ENCODE results near the gene SPATA13. TPM values are rescaled to one million over a fixed set of nuclear protein-coding genes. Genes with fewer than 3 reads are reported as not detected.

The SPATA13 gene
- 6.9 to 8.8 TPM (median 7.5 TPM) in 5 replicates for total RNA-seq (2022; extraction: Qiagen RNA extraction)

DNA sequence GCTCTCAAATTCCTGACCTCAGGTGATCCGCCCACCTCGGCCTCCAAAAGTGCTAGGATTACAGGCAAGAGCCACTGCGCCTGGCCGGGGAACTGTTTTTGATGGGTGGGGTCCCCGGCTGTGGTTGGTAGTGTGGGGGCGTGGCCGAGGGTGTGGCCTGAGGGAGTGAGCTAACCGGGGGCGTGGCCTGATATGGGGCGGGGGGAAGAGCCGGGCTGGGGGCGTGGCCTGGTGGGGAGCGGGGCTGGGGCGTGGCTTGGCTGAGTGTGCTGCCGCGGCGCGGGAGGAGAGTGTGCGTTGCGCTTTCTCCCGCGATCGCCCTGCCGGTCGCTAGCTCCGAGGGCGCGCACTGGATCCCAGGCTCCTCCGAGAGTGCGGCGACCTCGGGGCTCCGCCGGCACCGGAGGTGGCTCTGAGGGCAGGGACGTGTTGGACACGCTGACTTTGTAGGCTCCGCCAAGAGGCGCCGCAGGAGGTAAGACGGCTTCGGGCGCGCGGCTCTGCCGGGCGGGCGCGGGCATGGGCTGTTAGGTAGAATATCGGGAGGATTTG is at the start of gene SPATA13:
Gene SPATA13 (plus strand): TSS at position 263 of the 552 bp plus-strand sequence. CDS start 62,210 bp downstream, outside the sequence.

DNA sequence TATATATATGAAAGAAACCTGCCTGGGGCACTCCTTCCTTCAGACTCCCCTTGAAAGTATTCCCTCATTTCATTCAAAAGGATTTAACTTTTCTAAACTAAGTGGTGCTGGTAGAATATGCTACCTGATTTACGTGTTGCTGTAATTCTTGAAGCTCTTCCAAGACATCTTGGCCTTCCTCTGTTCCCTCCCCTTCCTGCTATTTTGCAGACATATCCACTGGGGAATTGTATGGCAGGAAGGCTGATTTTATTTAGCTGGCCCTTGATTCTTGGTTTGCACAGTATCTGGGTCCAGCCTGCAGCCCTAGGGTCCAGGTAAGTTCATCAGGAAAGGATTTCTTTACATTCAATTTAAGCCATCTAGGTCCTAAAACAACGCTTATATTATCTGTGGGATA is 148.8 kb downstream of the SPATA13 start, which contains the start of gene C1QTNF9:
Gene C1QTNF9 (plus strand): TSS at position 281 of the 400 bp plus-strand sequence. CDS start 6,424 bp downstream, outside the sequence.

Other genes with a start within 250 kb of the SPATA13 start
- not detected in 5 replicates for gene C1QTNF9, start 148.9 kb downstream of the SPATA13 start, total RNA-seq (2022; extraction: Qiagen RNA extraction)

Measured in A549 treated with AZD2906 at 1 μM for 4 hours (cell line).